GM11168 (cell line): ENCODE results near the gene KDR.

Source experiments
- in situ Hi-C: fragments of 300-500 bp; cut with MboI; formaldehyde crosslinking; loops from one replicate; pipeline ENCODE4 v1.12.0; 2022; ENCODE audit warnings: low sequenced_read_pairs; ENCODE audit not compliant: unreplicated experiment

The KDR gene

GRCh38 chr4:55124322-55125076 is 896 bp downstream of the KDR start:
- in situ Hi-C loops, result no loop called here

GRCh38 chr4:55123791-55124190 is 1.6 kb downstream of the KDR start:
- in situ Hi-C loops, result no loop called here

GRCh38 chr4:55122235-55122634 is 3.2 kb downstream of the KDR start:
- in situ Hi-C loops, result no loop called here

- in situ Hi-C loops, result no loop called here
Observed at GRCh38 chr4:55121246-55121645, 4.1 kb downstream of the KDR start.

- in situ Hi-C loops, result no loop called here
Observed at GRCh38 chr4:55118397-55118796, 7.0 kb downstream of the KDR start.

GRCh38 chr4:55117511-55117910 is 7.9 kb downstream of the KDR start:
- in situ Hi-C loops, result no loop called here

- in situ Hi-C loops, result no loop called here
Observed at GRCh38 chr4:55116450-55116849, 8.9 kb downstream of the KDR start.

- in situ Hi-C loops, result no loop called here
Observed at GRCh38 chr4:55111601-55112000, 13.8 kb downstream of the KDR start.

- in situ Hi-C loops, result no loop called here
Observed at GRCh38 chr4:55110131-55110530, 15.3 kb downstream of the KDR start.

- in situ Hi-C loops, result no loop called here
Observed at GRCh38 chr4:55107054-55107453, 18.3 kb downstream of the KDR start.

GRCh38 chr4:55103224-55103623 is 22.2 kb downstream of the KDR start:
- in situ Hi-C loops, result no loop called here

- in situ Hi-C loops, result no loop called here
Observed at GRCh38 chr4:55099816-55100215, 25.6 kb downstream of the KDR start.

- in situ Hi-C loops, result no loop called here
Observed at GRCh38 chr4:55098456-55099204, 26.8 kb downstream of the KDR start.

- in situ Hi-C loops, result no loop called here
Observed at GRCh38 chr4:55096619-55097018, 28.8 kb downstream of the KDR start.

GRCh38 chr4:55096045-55096444 is 29.4 kb downstream of the KDR start:
- in situ Hi-C loops, result no loop called here

GRCh38 chr4:55092504-55092903 is 32.9 kb downstream of the KDR start:
- in situ Hi-C loops, result no loop called here

GRCh38 chr4:55089916-55090315 is 35.5 kb downstream of the KDR start:
- in situ Hi-C loops, result no loop called here

- in situ Hi-C loops, result no loop called here
Observed at GRCh38 chr4:55087913-55088260, 37.5 kb downstream of the KDR start.

GRCh38 chr4:55087009-55087912 is 38.1 kb downstream of the KDR start:
- in situ Hi-C loops, result no loop called here

- in situ Hi-C loops, result no loop called here
Observed at GRCh38 chr4:55086578-55086977, 38.8 kb downstream of the KDR start.

GRCh38 chr4:55083735-55084134 is 41.7 kb downstream of the KDR start:
- in situ Hi-C loops, result no loop called here
